ENCODE data around the gene LAIR1.

- no peak for TF ChIP-seq CTCF (conservative IDR thresholded peaks at IDR 0.05; ENCODE audit: low read length)
- TF ChIP-seq EZH2phosphoT487 (IDR thresholded peaks at IDR 0.05; ENCODE audit: borderline replicate concordance, low read depth, low read length), result no peak
These were observed 9.3 kb upstream of the LAIR1 start for GRCh38 chr19:54373781-54374631.
